Lung (tissue), 12 donors: ENCODE results near the gene PRKCE. TPM values are rescaled to one million over a fixed set of nuclear protein-coding genes. Genes with fewer than 3 reads are reported as not detected.

Experiments used
- ATAC-seq: fragments of 200-7000 bp; cut with Tn5 transposase; one replicate; pipeline ENCODE4 v1.9.1; 2020; ENCODE audit warnings: moderate number of reproducible peaks; ENCODE audit not compliant: insufficient read depth, low FRiP score
- DNase-seq, 3 donors: peaks; one replicate each; pipeline ENCODE4 v3.0.0-alpha.2; 2013 to 2017
- H3K27ac ChIP-seq, 2 donors: one replicate each; pipeline ENCODE4 v1.5.1; 2013; ENCODE audit warnings: mild to moderate bottlenecking in 2 of 2, moderate library complexity in 2 of 2, control low read depth in 1 of 2, inconsistent platforms in 1 of 2, low read depth in 1 of 2, low read length in 1 of 2
- H3K27me3 ChIP-seq, 3 donors: one replicate each; pipeline ENCODE4 v1.5.1; 2013; ENCODE audit warnings: low read length in 2 of 3; ENCODE audit not compliant: control insufficient read depth in 3 of 3, insufficient read depth in 3 of 3
- H3K36me3 ChIP-seq, 4 donors: one replicate each; pipeline ENCODE4 v1.5.1; 2013; ENCODE audit warnings: low read length in 4 of 4, mild to moderate bottlenecking in 1 of 4, moderate library complexity in 1 of 4; ENCODE audit not compliant: control insufficient read depth in 4 of 4, insufficient read depth in 4 of 4
- H3K4me1 ChIP-seq, 5 donors: one replicate each; pipeline ENCODE4 v1.5.1; 2013; ENCODE audit warnings: low read length in 5 of 5, mild to moderate bottlenecking in 2 of 5, moderate library complexity in 1 of 5; ENCODE audit not compliant: control insufficient read depth in 5 of 5, insufficient read depth in 5 of 5
- H3K4me3 ChIP-seq: one replicate; pipeline ENCODE4 v1.5.1; 2013; ENCODE audit warnings: mild to moderate bottlenecking, control low read depth, moderate library complexity
- H3K9ac ChIP-seq, 2 donors: one replicate each; pipeline ENCODE4 v1.5.1; 2013; ENCODE audit warnings: low read length in 2 of 2, control low read depth in 1 of 2; ENCODE audit not compliant: insufficient read depth in 1 of 2
- H3K9me3 ChIP-seq, 4 donors: one replicate each; pipeline ENCODE4 v1.5.1; 2013; ENCODE audit warnings: low read length in 3 of 4, mild to moderate bottlenecking in 1 of 4, moderate library complexity in 1 of 4; ENCODE audit not compliant: control insufficient read depth in 4 of 4, insufficient read depth in 3 of 4
- CTCF ChIP-seq: IDR thresholded peaks from 2 replicates; pipeline ENCODE4 v1.5.1; 2012; ENCODE audit warnings: mild to moderate bottlenecking; ENCODE audit errors: control extremely low read depth, extremely low read depth
- WGBS, 2 donors: extraction: QIAGEN DNeasy Blood & Tissue Kit; methylation state at CpG; one replicate each; pipeline ENCODE4 v1.1.7; 2013; 5-methylcytosine and 5-hydroxymethylcytosine counted together
- polyA plus RNA-seq, 2 donors: library from polyadenylated mRNA; stranded (reverse); fragments of 200-250 nt; gene quantifications; one replicate each; pipeline ENCODE4 v1.2.1, GENCODE V29; 2013
- total RNA-seq, 2 donors: library from RNA; depleted of rRNA in 1 of 2; stranded (reverse); fragments of >200 nt in 1 of 2; gene quantifications; one replicate each; pipeline ENCODE4 v1.2.1, GENCODE V29; 2014 to 2021
- donor health status: control.
- donor health status: control.
- donor health status: Bipolar disorder and iron deficiency.
- donor health status: healthy.
- donor health status: DM: yes; HTN: yes; CAD: no.

PRKCE gene
- total and polyA plus RNA-seq, 4 donors: 12.5 to 82.2 (median 32.1) TPM

DNA sequence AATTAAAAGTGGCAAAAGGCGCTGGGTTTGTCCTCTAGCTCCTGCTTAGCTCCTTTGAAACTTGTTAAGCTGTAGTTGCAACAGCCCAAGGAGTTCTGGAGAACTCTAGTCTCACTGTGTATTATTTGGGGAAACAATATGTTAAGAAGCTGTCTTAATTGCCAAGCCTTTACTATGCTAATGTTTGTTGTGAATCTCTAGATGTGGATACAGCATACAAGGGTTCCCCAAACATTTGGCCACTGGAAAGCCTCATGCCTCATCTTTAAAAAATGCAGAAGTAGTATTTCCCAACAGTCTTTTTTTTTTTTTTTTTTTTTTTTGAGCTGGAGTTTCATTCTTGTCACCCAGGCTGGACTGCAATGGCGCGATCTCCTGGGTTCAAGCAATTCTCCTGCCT lies 236.7 kb downstream of the PRKCE start:
- no peak for TF ChIP-seq CTCF
- H3K27me3 ChIP-seq: no peaks in the 10 kb centered on the region
- peak overlapping the region in 1 of 2 donors; percentile 86 for H3K27ac ChIP-seq

DNA sequence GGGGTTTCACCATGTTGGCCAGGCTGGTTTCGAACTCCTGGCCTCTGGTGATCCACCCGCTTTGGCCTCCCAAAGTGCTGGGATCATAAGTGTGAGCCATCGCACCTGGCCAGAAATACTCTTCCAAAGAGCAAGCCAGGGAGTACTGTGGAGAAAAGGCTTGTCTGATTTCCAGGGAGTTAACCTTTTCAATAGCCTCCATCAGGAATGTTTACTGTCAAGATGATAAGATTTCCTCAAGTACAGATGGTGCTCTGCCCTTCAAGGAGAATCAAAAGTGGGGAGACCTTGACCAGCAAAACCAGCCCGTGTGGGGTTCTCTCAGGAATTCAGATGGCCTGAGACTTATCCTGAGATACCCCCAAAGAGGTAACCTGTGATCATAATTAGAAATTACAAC lies 237.2 kb downstream of the PRKCE start:
- DNase-seq: no peak
- WGBS, 2 donors: 70 to 83% methylated on average over 4 of the region's 4 CpGs
- ATAC-seq: no peak
- no peaks in the 10 kb centered on the region for H3K27me3 ChIP-seq
- H3K4me1 ChIP-seq: peaks cover 39 to 76% (median 45%) of the 10 kb centered on the region in 5 donors
- no peak overlapping the region for H3K9ac ChIP-seq
- no peak for TF ChIP-seq CTCF
- no peak overlapping the region for H3K4me3 ChIP-seq
- H3K36me3 ChIP-seq: no peaks in the 10 kb centered on the region
- peak overlapping the region in 1 of 2 donors; percentile 86 for H3K27ac ChIP-seq
- no peaks in the 10 kb centered on the region for H3K9me3 ChIP-seq

More for the DNA sequence above, 236.7 kb downstream of the PRKCE start:
- Histone ChIP-seq H3K9me3 (no peaks in the 10 kb centered on the region), H3K36me3 (no peaks in the 10 kb centered on the region), H3K4me3 (no peak overlapping the region), H3K4me1 (peaks cover 43 to 80% (median 50%) of the 10 kb centered on the region in 5 donors), H3K9ac (no peak overlapping the region)
- WGBS, 2 donors: 43 to 52% methylated on average over 3 of the region's 3 CpGs
- ATAC-seq: peak; percentile 56
- DNase-seq: peak in 2 of 3 donors; percentile 63 to 70

DNA sequence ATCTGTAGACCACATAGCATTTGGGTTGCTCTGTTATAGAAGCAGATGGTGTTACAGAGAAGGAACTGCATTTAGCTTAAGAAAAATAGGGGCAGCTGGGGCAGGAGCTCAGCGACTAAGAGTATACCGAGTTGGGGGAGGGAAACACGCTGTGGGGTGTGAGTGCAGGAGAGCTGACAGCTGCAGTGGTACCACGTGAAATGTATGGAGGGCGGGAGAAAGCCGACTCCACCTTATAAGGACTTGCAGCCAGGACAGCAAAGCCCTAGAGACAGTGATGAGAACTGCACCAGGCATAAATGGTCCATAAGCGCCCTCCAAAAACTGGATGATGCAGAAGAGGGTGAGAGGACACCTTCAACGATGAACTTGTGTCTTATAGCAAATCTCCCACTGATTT lies 237.6 kb downstream of the PRKCE start:
- H3K9ac ChIP-seq: no peak overlapping the region
- no peaks in the 10 kb centered on the region for H3K27me3 ChIP-seq
- no peaks in the 10 kb centered on the region for H3K36me3 ChIP-seq
- WGBS, 2 donors: 39 to 47% methylated on average over 8 of the region's 8 CpGs
- no peak overlapping the region for H3K4me3 ChIP-seq
- H3K27ac ChIP-seq: peak overlapping the region in 1 of 2 donors; percentile 86
- TF ChIP-seq CTCF: no peak
- peaks cover 35 to 72% (median 42%) of the 10 kb centered on the region in 5 donors for H3K4me1 ChIP-seq
- no peaks in the 10 kb centered on the region for H3K9me3 ChIP-seq
- peak; percentile 61 to 80 (median 72) for DNase-seq
- no peak for ATAC-seq
